Upper lobe of left lung (tissue), 4 donors: ENCODE data around the gene RIN3.

ENCODE experiments used
- CTCF ChIP-seq, 6 experiments: fragments of 450-650 bp in 4 of 6; fragments of 200-600 bp in 2 of 6; sonication (generic) in 2 of 6; IDR thresholded peaks; one replicate each; pipeline ENCODE4 v1.5.1; 2016 to 2019; ENCODE audit warnings: antibody characterized with exemption in 6 of 6
- POLR2A ChIP-seq, 4 donors: fragments of 450-650 bp; IDR thresholded peaks; one replicate each; pipeline ENCODE4 v1.5.1; 2016 to 2017; ENCODE audit warnings: antibody characterized with exemption in 4 of 4, mild to moderate bottlenecking in 2 of 4

- no peak for TF ChIP-seq CTCF (IDR thresholded peaks at IDR 0.05)
- no peak for TF ChIP-seq POLR2A (IDR thresholded peaks at IDR 0.05)
Measured at GRCh38 chr14:92582706-92583452, 69.3 kb downstream of the RIN3 start.
